RWPE1 (cell line): ENCODE measurements around the gene AFMID.
A peak's percentile ranks its signal among the peaks of the same experiment; 100 is the strongest.

Experiments used
- CTCF ChIA-PET: fragments of 350-600 bp; sonication (Branson Sonifier 250); formaldehyde crosslinking; extraction: SDS; loops from one replicate; lab custom pipeline; 2021; lab: Yijun Ruan, JAX
- POLR2A ChIA-PET: fragments of 400-600 bp; formaldehyde crosslinking; extraction: SDS; loops from one replicate; lab custom pipeline; 2020; ENCODE audit warnings: antibody characterized with exemption; ENCODE audit not compliant: low non-redundant PET; lab: Yijun Ruan, JAX
- DNase-seq: peaks from one replicate; pipeline ENCODE4 v3.0.0; 2012; ENCODE audit warnings: low spot score
- H3K27ac ChIP-seq: fragments of 450-650 bp; 2 replicates; pipeline ENCODE4 v1.5.1; 2017
- TF ChIP-seq, protein P1 (sequence below): fragments of 450-650 bp; conservative IDR thresholded peaks from 2 replicates; pipeline ENCODE4 v1.5.1; 2017; ENCODE audit warnings: low read depth, mild to moderate bottlenecking

The AFMID gene

DNA sequence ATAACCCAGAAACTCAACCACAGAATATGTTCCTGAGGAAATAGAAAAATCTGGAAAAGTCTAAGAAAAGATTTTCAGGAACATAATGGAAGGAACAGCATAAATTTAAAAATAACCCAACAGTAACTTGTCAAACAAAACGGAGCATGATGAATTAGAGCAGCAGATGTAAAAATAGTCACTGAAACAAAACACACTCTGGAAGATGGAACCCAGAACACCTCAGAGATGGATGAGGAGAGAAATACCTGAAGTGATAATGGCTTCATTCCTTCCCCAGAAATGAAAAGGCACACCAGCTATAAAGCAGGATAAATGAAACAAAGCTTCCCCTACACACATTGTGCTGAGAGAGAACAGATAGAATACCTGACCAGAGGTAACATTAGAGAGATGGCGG, 6.7 kb upstream of the AFMID start:
- TF ChIP-seq, protein P1, sequence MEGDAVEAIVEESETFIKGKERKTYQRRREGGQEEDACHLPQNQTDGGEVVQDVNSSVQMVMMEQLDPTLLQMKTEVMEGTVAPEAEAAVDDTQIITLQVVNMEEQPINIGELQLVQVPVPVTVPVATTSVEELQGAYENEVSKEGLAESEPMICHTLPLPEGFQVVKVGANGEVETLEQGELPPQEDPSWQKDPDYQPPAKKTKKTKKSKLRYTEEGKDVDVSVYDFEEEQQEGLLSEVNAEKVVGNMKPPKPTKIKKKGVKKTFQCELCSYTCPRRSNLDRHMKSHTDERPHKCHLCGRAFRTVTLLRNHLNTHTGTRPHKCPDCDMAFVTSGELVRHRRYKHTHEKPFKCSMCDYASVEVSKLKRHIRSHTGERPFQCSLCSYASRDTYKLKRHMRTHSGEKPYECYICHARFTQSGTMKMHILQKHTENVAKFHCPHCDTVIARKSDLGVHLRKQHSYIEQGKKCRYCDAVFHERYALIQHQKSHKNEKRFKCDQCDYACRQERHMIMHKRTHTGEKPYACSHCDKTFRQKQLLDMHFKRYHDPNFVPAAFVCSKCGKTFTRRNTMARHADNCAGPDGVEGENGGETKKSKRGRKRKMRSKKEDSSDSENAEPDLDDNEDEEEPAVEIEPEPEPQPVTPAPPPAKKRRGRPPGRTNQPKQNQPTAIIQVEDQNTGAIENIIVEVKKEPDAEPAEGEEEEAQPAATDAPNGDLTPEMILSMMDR, result no peak
- H3K27ac ChIP-seq, result 0 out of 2 replicates have a peak overlapping the region, but pooled peaks have one; percentile 5
- DNase-seq, result no peak
- ChIA-PET POLR2A (no interaction called here), CTCF (interaction anchor here (0.5 to 1.7 kb wide), 2 partner anchors 41 to 68 kb away, joined by 3 to 6 read pairs; no protein-coding TSS in a partner anchor)

GRCh38 chr17:78182504-78182903, 4.7 kb upstream of the AFMID start:
- TF ChIP-seq, protein P1, result no peak
- POLR2A ChIA-PET, result interaction anchor here (0.6 kb wide), 1 partner anchor 42 kb away, joined by 3 read pairs; no protein-coding TSS in a partner anchor

GRCh38 chr17:78183916-78184315, 3.2 kb upstream of the AFMID start:
- CTCF ChIA-PET, result interaction anchor here (0.7 to 1.9 kb wide), 2 partner anchors 59 to 99 kb away, joined by 3 to 4 read pairs; no protein-coding TSS in a partner anchor
- TF ChIP-seq, protein P1, result no peak
- POLR2A ChIA-PET, result no interaction called here
- DNase-seq, result no peak
- H3K27ac ChIP-seq, result peak overlapping the region; percentile 81

More at GRCh38 chr17:78182504-78182903, 4.7 kb upstream of the AFMID start:
- CTCF ChIA-PET, result interaction anchor here (1.9 kb wide), 1 partner anchor 97 kb away, joined by 4 read pairs; no protein-coding TSS in a partner anchor
- H3K27ac ChIP-seq, result peak overlapping the region; percentile 20; the same call in 1 of the 2 replicates
- DNase-seq, result no peak

DNA sequence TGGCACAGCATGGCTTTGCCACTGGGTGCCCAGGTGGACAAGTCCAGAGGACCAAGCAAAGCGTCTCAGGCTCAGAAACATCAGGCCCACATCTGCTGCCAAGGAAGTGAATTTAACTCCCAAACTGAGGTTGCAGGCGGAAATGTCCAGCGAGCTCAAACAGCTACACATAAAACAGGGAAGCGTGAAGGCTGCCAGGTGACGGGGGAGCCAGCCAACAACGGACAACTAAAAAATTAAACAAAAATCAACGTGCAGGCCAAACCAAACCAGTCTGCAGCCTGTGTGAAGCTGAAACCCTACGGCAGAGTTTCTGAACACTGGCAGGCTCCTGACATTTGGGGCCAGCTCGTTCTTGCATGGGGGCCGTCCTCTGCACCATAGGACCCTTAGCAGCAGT, 2.8 kb upstream of the AFMID start:
- ChIA-PET CTCF (interaction anchor here (0.7 to 1.9 kb wide), 2 partner anchors 60 to 99 kb away, joined by 3 to 4 read pairs; no protein-coding TSS in a partner anchor), POLR2A (no interaction called here)
- DNase-seq, result no peak
- peak overlapping the region; percentile 81 for H3K27ac ChIP-seq
- TF ChIP-seq, protein P1, result no peak

GRCh38 chr17:78184868-78185267, 2.3 kb upstream of the AFMID start:
- CTCF ChIA-PET, result interaction anchor here (0.7 kb wide), 1 partner anchor 60 kb away, joined by 3 read pairs; no protein-coding TSS in a partner anchor
- DNase-seq, result no peak

DNA sequence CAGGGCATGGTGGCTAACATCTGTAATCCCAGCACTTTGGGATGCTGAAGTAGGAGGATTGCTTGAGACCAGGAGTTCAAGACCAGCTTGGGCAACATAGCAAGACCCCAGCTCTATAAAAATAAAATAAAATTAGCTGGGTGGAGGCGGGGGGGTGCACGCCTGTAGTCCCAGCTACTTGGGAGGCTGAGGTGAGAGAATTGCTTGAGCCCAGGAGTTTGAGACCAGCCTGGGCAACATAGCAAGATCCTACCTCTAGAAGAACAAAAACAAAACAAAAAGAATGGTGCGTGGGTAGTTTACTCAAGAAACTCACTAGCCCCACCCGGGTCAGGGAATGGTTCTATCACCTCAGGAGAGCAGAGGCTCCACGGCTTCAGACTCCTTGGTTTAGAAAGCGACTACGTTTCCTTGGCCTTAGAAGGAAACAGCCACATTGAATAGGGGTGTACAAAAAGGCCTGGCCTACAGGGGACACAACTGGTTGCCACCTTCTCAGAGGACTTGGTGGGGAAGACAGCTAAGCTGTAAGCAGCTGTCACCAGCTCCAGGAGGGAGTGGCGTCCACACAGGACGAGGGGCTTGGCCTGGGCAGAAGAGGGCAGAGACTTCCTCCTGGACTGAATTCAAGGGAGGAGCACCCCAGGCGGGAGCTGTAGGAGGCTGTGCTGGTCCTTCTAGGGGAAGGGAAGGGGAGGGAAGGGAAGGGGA, 1.0 kb upstream of the AFMID start:
- TF ChIP-seq, protein P1, result no peak
- CTCF ChIA-PET, result interaction anchor here (0.5 to 1.5 kb wide), 11 partner anchors 10 to 236 kb away, joined by 3 to 6 read pairs (median 4); no protein-coding TSS in a partner anchor
- H3K27ac ChIP-seq, result peak overlapping the region; percentile 81
- no peak for DNase-seq
- POLR2A ChIA-PET, result no interaction called here

More at GRCh38 chr17:78184868-78185267, 2.3 kb upstream of the AFMID start:
- TF ChIP-seq, protein P1, result no peak
- POLR2A ChIA-PET, result no interaction called here
- H3K27ac ChIP-seq, result peak overlapping the region; percentile 81
